HG03565 (cell line): ENCODE data around the gene CDH4.

ENCODE experiments used
- ATAC-seq: cut with Tn5 transposase; IDR thresholded peaks from one replicate; pipeline ENCODE4 v1.9.1; 2021; ENCODE audit warnings: mild to moderate bottlenecking, moderate library complexity; ENCODE audit not compliant: unreplicated experiment

CDH4 gene

DNA sequence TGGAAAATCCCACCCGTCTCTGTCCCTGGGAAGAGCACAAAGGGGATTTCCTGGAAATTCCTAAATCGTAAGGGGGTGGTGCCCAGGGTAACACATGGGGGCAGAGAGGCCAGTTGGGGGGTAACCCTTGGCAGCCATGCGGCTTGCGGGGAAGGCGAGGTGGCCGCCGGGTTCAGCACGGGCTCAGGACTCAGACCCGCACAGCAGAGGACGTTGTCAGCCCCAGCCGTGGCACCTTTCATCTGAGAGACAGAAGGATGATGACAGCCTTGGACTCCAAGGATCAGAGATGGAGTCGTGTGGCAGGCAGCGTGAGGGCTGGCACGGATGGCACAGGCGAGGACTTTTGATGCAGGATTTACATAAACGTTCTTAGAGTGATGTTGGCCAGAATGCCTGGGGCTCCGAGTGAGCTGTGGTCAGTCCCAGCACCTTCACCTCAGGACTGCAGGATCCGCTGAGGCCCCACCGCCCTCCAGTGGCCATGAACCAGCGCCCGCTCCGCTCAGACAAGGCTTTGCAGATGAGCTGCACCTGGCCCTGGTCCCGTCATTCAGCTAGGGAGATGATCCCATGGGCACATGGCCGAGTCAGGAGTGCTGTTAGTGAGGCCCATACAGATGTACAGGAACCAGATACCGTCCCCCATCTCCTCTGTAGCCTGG is 623.3 kb downstream of the CDH4 start:
- no peak for ATAC-seq

DNA sequence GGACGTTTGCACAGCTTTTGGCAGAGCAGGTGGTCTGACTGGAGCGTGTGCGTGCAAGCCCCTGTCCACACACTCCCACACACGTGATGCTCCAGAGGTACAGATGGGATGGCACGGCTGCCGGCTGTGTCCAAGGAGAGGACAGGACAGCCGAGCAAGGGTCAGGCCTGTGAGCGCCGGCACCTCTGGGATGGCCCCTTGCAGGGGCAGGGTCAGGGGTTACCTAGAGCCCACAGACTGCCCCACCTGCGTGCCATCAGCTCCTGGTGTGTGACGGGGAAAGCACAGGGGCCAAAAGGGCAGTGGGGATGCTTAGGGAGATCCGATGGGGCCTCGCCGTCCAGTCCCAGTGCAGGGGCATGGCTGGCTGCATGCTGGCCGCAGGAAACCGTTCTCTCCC is 623.9 kb downstream of the CDH4 start:
- no peak for ATAC-seq

DNA sequence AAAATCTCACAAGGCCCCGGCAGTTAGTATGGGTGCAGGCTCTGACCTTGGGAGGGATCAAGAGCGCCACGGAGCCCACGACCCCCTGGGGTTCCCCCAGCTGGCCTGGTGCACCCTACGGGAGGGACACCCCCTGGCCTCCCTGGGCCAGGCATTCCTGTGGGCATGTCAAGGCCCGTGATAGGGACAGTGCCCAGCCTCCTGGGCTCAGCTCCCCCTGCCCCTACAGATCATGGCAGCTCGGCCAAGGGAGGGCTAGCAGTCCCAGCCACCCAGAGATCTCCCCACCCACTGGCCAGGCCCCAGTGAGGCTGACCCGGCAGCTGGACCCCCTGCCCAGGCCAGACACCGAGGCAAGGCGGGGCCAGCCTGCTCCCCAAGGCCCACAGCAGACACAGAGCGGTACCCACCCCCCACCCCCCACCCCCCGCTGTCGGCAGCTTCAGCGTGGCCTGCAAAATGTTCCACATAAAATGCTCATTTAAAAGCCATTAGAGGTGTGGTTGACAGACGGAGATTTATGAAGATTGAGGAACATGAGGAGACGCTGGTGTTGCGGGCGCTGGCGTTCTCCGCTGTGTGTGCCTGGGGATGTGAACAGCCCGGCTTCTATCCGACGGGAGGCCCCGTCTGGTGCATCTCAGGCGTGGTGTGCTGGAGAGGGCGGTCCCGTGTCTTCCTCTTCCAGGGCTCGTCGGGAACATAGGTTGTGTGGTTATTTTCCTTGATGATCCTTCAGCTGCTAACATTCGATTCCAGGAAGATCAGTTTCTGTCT is 625.1 kb downstream of the CDH4 start:
- no peak for ATAC-seq

DNA sequence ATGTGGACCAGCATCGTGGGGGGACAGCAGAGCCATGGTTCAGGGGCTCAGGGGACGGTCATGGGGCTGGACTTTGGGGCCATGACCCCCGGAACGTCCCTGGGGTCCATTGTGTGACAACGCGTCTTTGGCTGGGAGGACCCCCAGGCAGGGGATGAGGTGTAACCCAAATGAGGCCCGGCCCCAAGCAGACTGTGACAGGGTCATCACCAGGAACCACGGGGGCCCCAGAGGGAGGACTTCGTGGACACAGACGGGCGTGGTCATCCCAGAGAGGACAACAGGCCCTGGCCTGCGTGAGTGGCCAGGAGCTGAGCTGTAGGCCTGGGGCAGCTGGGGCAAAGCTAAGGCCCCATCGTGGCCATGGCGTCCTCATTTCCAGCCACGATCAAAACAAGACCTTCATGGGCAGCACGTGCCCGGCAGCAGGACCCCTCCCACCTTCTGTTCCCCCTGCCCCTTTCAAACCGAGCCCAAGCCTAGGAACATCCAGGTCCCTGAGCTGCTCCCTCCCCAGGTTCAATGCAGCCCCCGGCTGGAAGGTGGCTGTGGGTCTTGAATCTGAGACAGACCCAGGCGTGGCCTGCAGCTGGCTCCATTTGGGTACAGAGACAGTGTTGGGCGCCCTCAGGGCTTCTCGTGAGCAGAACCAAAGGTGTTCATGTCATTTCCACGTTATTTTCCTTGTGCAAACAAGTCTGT is 625.9 kb downstream of the CDH4 start:
- ATAC-seq = no peak

DNA sequence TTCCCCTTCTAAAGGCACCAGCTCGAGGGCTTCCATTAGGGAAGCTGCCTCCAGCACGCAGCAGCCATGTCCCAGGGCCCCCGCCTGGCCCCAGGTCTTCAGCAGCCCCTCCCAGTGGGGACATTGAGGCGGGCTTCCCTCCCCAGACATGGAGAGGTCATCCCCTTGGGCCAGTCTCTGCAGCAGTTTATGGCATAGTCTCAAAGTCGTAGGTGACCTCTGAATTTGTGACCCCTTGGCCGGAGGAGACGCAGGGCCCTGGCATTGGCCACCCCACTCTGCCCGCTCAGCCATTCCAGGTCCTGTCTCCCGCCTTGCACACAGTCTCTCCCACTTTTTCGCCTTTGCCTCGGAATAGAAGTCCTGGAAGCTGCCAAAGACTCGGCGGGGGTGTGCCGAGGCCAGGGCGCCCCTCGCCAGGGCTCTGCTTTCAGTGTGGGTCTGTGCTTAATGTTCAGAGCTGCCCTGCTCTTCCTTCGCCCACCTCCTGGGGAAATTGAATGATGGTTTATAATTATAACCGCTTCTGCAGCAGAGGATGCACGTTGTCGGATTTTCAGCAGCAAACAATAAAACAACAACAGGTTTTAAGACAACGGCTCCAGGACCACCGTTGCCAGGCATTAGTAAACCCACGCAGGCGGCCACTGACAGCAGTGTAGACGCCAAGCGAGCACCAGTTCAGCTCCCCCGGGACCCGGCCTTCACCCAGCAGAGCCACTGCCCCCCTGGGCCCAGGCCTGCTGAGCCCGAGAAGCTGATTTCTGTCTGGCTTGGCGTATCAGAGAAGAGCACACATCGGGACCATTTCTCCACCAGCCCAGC is 626.6 kb downstream of the CDH4 start:
- ATAC-seq = no peak

DNA sequence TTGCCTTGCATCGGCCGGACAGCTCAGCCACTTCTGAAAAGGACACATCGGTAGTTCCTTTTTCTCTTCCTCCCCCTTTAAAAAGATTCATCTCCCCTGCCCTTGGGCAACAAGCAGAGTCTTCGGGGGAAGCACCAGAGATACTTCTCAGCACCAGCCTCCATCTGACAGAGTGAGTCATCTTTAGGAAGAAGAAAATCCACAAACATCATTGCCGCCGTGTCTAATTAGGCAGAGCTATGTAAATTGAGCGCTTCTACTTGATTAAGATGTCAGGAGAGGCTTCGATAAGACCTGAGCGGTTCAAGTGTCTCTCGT is 627.2 kb downstream of the CDH4 start:
- no peak for ATAC-seq

DNA sequence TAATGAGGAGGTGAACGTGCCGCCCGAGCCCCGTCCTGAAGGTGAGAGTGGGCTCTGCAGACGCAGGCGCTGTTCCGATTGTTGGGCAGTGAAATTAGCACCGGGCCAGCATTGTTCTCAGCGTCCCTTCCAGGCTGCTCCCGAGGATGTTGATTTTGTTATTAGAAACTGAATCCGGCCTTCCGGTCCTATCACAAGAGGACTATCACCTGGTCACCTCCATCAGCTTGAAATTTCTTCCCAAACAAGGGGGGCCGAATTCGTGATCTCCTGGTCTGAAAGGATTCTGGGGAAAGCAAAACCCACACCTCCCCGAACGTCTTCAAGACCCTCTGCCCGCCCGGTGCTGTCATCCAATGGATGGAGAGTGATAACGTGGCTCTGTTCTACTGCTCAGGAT is 627.6 kb downstream of the CDH4 start:
- no peak for ATAC-seq

DNA sequence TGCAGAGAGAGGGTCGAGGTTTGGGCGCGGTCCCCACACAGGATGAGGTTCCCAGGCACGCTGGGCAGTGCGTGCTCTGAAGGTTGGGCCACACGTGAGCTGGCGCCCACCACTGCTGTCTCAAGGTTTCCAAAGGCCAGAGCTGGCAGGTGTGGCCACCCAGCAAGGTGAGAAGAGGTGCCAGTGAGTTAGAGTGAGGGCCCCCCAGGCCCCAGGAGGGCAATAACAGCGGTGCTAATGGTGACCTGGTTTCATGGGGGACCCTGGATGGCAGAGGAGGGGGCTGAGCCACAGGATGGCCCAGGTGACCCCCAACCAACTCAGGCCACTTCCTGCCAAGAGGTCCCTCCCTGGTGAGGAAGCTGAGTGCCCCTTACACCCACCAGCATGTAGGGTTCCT is 628.6 kb downstream of the CDH4 start:
- ATAC-seq = no peak

DNA sequence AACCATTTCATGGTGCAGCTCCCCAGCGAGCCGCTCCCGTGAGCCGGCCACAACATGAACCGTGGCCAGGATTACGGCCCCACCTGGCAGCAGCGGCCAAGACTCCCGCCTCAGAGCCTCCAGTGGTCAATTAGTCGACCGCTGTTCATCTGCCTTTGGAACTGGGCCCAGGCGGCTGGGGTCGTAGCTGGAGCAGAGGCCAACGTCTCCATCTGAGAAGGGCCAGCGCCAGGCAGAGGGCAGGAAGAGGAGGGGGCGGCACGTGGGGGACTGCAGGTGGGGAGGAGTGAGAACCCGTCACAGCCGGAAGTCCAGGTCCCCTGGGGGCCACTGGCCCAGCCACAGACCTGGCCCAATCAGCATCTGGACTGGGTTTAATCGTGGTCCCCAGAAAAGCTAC is 629.4 kb downstream of the CDH4 start:
- ATAC-seq = no peak

DNA sequence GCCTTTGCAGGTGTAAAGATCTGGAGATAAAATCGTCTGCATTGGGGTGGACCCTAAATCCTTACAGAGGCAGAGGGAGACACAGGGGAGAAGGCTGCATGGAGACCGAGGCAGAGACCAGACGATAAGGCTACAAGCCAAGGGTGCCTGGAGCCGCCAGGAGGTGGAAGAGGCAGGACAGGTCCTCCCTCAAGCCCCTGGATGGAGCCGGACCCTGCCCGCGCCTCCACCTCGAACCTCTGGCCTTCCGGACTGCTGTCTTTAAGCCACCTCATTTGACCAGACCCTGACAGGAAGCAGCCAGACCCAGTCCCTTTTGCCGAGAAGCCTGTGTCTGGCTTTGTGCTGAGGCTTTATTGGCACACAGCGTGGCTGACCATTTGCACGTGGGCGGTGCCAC is 629.8 kb downstream of the CDH4 start:
- ATAC-seq = no peak

DNA sequence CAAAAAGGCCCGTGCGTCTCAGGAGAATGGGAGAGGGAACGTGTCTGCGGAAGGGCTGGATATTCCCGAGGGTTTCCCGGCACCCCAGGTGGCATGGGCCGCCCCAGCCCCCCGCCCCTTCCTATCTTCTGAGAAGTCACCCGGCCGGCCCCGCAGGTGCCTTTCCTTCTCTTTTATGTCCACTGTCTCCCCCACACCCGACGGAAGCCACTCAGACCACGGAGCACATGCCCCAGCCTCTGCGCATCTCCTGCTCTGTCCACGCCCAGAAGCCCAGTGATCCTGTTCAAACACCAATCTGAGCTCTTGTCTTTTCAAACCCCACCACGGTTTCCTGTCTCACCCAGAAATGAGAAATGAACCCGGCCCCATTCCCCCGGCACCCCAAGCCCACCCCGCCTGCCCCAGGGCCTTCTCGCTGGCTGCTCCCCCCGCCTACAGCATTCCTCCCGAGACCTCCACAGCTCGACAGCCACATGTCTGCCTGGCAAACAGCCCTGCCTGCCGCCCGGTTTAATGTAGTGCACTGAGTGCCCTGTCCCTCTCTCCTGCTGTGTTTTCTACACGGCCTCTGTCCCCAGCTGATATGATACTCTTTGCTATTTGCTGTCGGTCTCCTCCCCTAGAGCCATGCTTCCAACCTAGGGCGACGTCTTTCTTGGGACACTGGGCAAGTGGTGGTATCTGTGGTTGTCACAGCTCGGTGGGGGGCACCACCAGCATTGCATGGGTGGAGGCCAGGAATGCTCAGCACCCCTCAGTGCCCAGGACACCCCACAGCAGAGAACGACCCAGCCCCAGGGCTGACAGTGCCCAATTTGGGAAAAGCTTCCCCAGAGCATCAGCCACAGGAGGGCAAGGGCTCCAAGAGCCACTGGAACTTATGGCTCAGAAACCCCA is 630.9 kb downstream of the CDH4 start:
- ATAC-seq = no peak

DNA sequence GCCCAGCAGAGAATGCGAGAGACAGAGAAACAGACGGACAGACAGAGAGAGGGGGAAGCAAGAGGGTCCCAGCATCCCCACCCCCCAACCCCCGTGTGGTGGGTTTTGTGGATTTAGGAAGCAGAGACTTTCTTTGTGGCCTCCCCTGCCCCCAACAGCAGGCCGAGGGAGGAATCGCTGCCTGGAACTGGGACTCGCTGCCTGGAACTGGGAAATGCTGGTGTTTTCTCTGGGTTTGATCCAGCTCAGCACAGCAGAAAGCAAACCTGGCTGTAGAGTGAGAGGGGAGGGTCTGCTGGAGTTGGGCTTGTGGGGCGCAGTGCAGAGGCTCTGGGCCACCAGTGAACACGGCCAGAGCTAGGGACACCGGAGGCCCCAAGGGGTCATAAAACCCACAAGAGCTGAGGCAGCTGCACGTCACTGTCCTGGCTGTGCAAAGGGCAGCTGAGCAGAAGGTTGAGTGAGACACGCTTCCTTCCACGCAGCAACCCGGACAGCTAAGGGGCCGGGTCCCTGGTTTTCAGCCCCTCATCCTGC is 631.9 kb downstream of the CDH4 start:
- ATAC-seq = no peak

DNA sequence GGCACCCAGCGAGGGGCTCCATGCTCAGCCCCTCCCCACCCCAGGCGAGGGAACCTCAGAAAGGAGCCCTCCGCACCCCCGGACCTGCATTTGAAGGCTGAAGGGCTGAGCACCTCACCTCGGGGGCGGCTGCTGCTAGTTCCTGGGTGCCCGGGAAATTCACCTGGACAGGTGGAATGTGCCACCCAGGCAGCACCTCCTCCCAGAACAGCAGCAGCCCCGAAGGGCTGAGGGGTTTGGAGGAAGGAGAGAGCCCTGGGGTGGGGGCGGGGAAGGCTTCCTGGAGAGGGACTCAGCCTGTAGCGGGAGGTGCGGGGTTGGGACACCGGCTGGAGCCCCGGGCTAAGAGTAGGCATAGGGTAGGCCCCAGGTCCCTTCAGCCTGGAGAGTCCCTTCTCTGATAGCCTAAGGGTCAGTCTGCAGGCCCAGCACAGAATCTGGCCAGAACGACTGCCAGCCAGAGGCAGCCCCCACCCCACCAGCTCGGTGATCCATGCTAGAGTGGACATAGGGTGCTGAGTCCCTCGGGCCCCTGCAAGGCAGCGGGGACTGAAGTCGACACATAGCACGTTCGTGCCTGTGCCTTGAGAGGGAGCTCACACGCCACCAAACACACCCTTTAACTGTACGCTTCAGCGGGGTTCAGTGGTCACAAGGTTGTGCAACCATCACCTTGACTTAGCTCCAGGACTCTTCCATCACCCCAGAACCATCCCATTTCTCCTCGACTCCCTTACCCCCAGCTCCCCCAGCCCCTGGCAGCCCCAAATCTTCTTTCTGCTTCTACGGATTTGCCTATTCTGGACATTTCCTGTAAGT is 632.7 kb downstream of the CDH4 start:
- no peak for ATAC-seq

DNA sequence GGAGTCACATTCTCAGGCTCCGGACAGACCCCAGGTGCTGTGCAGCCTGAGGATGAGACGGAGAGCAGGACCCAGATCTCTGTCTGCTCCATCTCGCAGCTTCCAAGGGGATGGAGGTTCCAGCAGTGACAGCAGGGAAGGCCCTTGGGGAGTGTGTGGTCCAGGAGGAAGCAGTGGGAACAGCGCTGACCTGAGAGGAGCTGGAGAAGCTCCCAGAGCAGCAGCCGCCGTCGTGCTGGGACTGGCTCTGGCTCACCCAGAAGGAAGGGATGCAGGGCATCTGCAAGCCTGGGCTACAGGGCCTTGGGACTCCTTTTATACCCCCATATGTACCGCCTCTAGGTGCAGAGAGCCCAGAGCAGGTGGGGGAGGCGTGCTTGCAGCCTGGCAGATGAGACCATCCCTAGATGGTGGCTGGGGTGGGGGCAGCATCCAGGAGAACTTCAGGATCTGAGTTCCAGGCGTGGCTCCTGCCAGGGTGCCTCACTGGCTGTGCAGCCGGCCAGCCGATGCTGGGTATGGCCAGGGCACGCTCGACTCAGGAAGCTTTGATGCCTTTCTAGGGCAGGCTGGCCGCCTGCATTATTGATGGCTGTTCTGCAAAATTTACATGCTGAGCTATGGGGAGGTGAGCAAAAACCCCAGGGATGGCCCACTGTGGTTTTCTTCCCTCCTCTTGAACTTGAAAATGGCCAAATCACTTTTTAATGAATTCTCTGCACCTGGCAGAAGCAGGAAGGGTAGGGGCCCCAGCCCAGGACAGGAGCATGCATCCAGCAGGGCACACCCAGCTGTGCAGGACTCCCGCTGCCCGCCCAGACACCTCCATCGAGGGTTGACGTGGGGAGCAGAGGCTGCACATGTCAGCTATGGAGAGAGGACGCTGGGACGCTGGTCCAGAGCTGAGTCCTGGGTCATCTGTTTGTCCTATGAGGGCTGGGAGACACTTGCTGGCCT is 634.0 kb downstream of the CDH4 start:
- no peak for ATAC-seq

DNA sequence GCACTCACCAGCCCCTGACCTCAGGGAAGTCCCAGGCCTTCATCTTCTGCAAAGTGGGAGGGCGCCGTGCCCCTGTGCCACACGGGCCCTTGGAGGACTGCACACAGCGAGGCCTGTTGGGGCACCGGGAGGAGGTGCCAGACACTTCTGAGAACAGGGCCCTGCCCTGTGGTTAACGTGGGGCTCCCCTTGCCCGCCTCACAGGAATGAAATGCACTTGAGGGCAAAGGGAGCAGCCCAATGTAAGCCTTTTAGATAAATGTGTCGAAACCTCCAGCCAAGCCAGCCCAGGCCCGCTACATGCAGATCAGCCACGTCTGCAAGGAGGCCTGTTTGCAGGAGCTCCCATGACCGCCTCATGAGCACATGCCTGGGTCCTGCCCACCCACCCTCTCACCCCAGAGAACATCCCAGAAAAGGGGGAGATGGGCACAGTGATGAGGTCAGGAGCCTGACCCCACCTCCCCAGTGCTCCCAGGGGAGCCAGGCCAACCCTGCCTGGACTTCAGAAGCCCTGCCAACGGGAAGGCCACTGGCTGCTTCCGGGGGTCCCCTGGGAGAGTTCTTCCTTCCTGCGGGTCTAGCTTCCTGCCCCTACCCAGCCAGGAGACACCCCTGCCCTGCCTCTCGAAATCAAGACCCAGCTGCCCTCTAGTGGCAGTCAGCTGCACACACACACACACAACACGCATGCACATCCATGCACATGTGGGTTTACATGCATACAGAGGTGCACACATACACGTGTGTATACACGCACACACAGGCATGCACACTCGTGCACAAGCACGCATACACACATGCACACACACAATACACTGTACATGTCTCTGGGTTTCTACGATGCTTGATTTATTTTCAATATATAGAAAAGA is 634.9 kb downstream of the CDH4 start:
- no peak for ATAC-seq

DNA sequence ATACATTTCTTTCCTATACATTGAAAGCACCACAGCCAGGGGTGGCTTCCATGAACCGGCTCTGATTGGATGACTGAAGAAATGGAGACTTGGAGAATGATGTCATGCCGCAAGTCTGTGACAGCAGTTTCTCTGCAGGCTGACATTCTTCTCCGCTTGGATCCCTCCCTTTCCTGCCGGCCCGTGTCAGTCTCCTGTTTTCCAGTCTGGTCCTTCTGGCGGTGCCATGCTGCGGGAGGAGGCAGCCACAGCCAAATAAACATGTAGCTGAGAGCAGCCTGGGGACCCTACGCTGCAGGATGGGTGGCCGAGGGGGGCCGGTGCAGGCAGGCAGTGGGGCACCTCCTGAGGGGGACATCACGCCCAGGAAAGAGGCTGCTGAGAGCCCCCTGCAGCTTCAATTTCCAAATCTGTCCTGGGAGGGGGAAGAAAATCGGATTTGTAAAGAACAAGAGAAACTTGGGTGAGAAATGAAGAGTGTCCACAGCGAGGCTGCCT is 635.6 kb downstream of the CDH4 start:
- no peak for ATAC-seq
